Keratinocyte (primary cell): ENCODE results near the gene NFAT5. TPM values are rescaled to one million over a fixed set of nuclear protein-coding genes. Genes with fewer than 3 reads are reported as not detected.

Experiments
- DNase-seq: peaks from one replicate; pipeline ENCODE4 v3.0.0-alpha.2; 2011; ENCODE audit warnings: low read depth, missing footprints, low spot score
- FAIRE-seq: peaks from 2 replicates; lab custom pipeline; 2011; peaks lifted over from hg19 to GRCh38; lab: Jason Lieb, UNC
- H2AFZ ChIP-seq: 2 replicates; pipeline ENCODE4 v1.6.0; 2012; ENCODE audit warnings: low read length, control low read depth, inconsistent platforms; ENCODE audit not compliant: control insufficient read depth
- H3K27ac ChIP-seq: 2 replicates; pipeline ENCODE4 v1.5.1; 2011; ENCODE audit warnings: low read length; ENCODE audit not compliant: control insufficient read depth, insufficient read depth
- H3K27me3 ChIP-seq: 3 replicates; pipeline ENCODE4 v1.6.0; 2011; ENCODE audit warnings: low read length; ENCODE audit not compliant: control insufficient read depth, insufficient read depth; ENCODE audit errors: extremely low read depth
- H3K36me3 ChIP-seq, 2 experiments: 2 replicates in 1 of 2; 3 replicates in 1 of 2; pipeline ENCODE4 v1.5.1; 2011; ENCODE audit warnings: low read length in 2 of 2, mild to moderate bottlenecking in 1 of 2; ENCODE audit not compliant: control insufficient read depth in 2 of 2, insufficient read depth in 2 of 2; ENCODE audit errors: extremely low read depth in 1 of 2
- H3K4me1 ChIP-seq: 3 replicates; pipeline ENCODE4 v1.5.1; 2011; ENCODE audit warnings: low read length; ENCODE audit not compliant: control insufficient read depth, insufficient read depth; ENCODE audit errors: extremely low read depth
- H3K4me2 ChIP-seq: 3 replicates; pipeline ENCODE4 v1.6.0; 2011; ENCODE audit warnings: low read depth, low read length; ENCODE audit not compliant: control insufficient read depth, insufficient read depth; ENCODE audit errors: extremely low read depth
- H3K4me3 ChIP-seq, 3 experiments: fragments of 200-600 bp in 1 of 3; sonication (generic) in 1 of 3; 2 replicates in 2 of 3; 3 replicates in 1 of 3; pipeline ENCODE4 v1.5.1; 2011 to 2016; ENCODE audit warnings: low read length in 3 of 3, mild to moderate bottlenecking in 3 of 3, control low read depth in 2 of 3, inconsistent platforms in 1 of 3, low read depth in 1 of 3, mixed read lengths in 1 of 3, mixed run types in 1 of 3, moderate library complexity in 1 of 3; ENCODE audit not compliant: control insufficient read depth in 2 of 3, insufficient read depth in 2 of 3; ENCODE audit errors: extremely low read depth in 1 of 3
- H3K79me2 ChIP-seq: 2 replicates; pipeline ENCODE4 v1.6.0; 2012; ENCODE audit warnings: low read length; ENCODE audit not compliant: control insufficient read depth, insufficient read depth
- H3K9ac ChIP-seq: 3 replicates; pipeline ENCODE4 v1.6.0; 2011; ENCODE audit warnings: low read length; ENCODE audit not compliant: control insufficient read depth, insufficient read depth; ENCODE audit errors: extremely low read depth
- H3K9me1 ChIP-seq: 3 replicates; pipeline ENCODE4 v1.6.0; 2011; ENCODE audit warnings: low read length; ENCODE audit not compliant: control insufficient read depth, insufficient read depth; ENCODE audit errors: extremely low read depth
- H3K9me3 ChIP-seq: 2 replicates; pipeline ENCODE4 v1.5.1; 2012; ENCODE audit warnings: low read depth, low read length; ENCODE audit not compliant: control insufficient read depth
- H4K20me1 ChIP-seq: 3 replicates; pipeline ENCODE4 v1.6.0; 2011; ENCODE audit warnings: low read length; ENCODE audit not compliant: control insufficient read depth, insufficient read depth; ENCODE audit errors: extremely low read depth
- EZH2 ChIP-seq: IDR thresholded peaks from one replicate; pipeline ENCODE4 v1.6.1; 2012; ENCODE audit warnings: inconsistent platforms, mild to moderate bottlenecking, low read length, moderate library complexity
- dilution Hi-C: fragments of 300-500 bp; cut with MboI; formaldehyde crosslinking; loops from one replicate; pipeline ENCODE4 v1.7.0; 2020; ENCODE audit warnings: low sequenced_read_pairs; ENCODE audit not compliant: extremely low pct_ligation_motif_present
- polyA plus RNA-seq, 5 experiments: library from polyadenylated mRNA; depleted of rRNA in 3 of 5; stranded (reverse) in 3 of 5; stranded (forward) in 1 of 5; unstranded in 1 of 5; fragments of >200 nt; gene quantifications; 1 replicate in 1 of 5; 2 replicates in 3 of 5; 3 replicates in 1 of 5; pipeline versions ENCODE4 v1.2.1 to v1.2.3, GENCODE V29; 2011 to 2012; ENCODE audit warnings: missing spikeins in 2 of 5, low read depth in 1 of 5, low replicate concordance in 1 of 5
- TF ChIP-seq, protein P1 (sequence below), 3 experiments: IDR thresholded peaks in 1 of 3; conservative IDR thresholded peaks in 1 of 3; optimal IDR thresholded peaks in 1 of 3; 2 replicates in 2 of 3; 3 replicates in 1 of 3; pipeline versions ENCODE3 to v1.5.1; 2011; ENCODE audit warnings: low read length in 3 of 3, mild to moderate bottlenecking in 3 of 3, moderate library complexity in 2 of 3, control low read depth in 1 of 3, inconsistent platforms in 1 of 3; ENCODE audit not compliant: insufficient read depth in 2 of 3; ENCODE audit errors: extremely low read depth in 1 of 3

The NFAT5 gene
- polyA plus RNA-seq, 1 donor (not counting 4 experiments of a cell fraction or from before 2014, with no cell fraction given): 24.9 TPM

DNA sequence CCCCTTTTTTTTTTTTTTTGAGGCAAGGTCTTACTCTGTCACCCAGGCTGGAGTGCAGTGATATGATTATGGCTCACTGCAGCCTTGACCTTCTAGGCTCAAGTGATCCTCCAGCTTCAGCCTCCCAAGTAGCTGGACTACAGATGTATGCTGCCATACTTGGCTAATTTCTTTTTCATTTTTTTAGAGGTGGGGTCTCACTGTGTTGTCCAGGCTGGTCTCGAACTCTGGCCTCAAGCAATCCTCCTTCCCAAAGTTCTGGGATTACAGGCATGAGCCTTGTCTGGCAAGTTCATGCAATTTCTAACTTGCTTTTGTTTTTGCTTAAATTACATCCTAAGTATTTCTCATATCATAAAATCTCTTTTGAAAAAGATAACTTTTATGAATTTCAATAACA lies 33.8 kb upstream of the NFAT5 start:
- H4K20me1 ChIP-seq: no peaks in the 10 kb centered on the region
- no peaks in the 10 kb centered on the region for H3K79me2 ChIP-seq
- H3K4me3 ChIP-seq: no peak overlapping the region
- peaks cover 40% of the 10 kb centered on the region for H3K4me1 ChIP-seq
- H2AFZ ChIP-seq: no peak overlapping the region
- DNase-seq: no peak
- no peaks in the 10 kb centered on the region for H3K9me3 ChIP-seq
- H3K9me1 ChIP-seq: no peaks in the 10 kb centered on the region
- no peaks in the 10 kb centered on the region for H3K36me3 ChIP-seq
- H3K27me3 ChIP-seq: no peaks in the 10 kb centered on the region
- TF ChIP-seq, protein P1, sequence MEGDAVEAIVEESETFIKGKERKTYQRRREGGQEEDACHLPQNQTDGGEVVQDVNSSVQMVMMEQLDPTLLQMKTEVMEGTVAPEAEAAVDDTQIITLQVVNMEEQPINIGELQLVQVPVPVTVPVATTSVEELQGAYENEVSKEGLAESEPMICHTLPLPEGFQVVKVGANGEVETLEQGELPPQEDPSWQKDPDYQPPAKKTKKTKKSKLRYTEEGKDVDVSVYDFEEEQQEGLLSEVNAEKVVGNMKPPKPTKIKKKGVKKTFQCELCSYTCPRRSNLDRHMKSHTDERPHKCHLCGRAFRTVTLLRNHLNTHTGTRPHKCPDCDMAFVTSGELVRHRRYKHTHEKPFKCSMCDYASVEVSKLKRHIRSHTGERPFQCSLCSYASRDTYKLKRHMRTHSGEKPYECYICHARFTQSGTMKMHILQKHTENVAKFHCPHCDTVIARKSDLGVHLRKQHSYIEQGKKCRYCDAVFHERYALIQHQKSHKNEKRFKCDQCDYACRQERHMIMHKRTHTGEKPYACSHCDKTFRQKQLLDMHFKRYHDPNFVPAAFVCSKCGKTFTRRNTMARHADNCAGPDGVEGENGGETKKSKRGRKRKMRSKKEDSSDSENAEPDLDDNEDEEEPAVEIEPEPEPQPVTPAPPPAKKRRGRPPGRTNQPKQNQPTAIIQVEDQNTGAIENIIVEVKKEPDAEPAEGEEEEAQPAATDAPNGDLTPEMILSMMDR (optimal IDR thresholded peaks at IDR 0.05 in 1 of 3, IDR thresholded peaks at IDR 0.05 in 1 of 3, conservative IDR thresholded peaks at IDR 0.05 in 1 of 3; ENCODE audit: extremely low read depth in 1 of 3, insufficient read depth in 2 of 3, low read length in 3 of 3): no peak
- TF ChIP-seq EZH2: no peak
- FAIRE-seq: no peak
- H3K27ac ChIP-seq: no peak overlapping the region
- dilution Hi-C loops: no loop called here
- H3K4me2 ChIP-seq: no peak overlapping the region
- no peak overlapping the region for H3K9ac ChIP-seq

DNA sequence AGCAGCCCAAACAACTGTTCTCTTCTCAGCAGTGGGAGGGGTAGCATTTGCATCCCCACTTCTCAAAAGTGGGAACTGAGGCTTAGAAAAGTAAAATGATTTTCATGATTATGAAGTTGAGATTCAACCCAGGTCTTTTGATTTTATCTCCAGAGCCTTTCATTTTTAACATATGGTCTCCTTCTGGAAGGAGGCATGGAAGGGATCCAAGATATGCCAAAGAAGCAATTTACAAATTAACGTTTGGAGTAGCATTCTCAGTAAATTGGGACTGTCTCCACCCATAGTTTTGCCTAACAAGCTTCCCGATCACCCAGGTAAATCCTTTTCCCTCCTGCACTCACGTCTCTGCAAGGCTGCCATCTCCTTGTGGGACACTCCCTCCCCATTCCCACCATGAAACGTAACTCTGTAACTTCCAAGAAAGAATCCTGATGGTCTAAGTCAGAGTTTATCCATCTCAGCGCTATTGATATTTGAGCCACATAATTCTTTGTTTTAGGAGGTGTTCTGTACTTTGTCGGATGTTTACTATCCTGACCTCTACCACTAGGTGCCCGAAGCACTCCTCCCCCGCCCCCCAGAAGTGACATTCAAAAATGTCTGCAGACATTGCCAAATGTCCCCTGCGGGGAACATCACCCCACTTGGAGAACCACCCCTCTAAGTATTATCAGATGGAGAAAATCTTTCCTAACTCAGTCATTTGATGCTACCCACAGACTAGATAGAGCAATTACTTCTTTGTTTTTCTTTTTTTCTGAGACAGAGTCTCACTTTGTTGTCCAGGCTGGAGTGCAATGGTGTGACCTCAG lies 32.9 kb upstream of the NFAT5 start:
- Histone ChIP-seq H3K4me3 (no peak overlapping the region), H3K4me2 (no peak overlapping the region), H3K4me1 (peaks cover 40% of the 10 kb centered on the region), H3K36me3 (no peaks in the 10 kb centered on the region), H3K9ac (no peak overlapping the region), H4K20me1 (no peaks in the 10 kb centered on the region), H3K27ac (no peak overlapping the region), H3K79me2 (no peaks in the 10 kb centered on the region), H3K9me1 (no peaks in the 10 kb centered on the region), H3K9me3 (no peaks in the 10 kb centered on the region), H3K27me3 (no peaks in the 10 kb centered on the region), H2AFZ (peak overlapping the region; percentile 53)
- DNase-seq (no peak), FAIRE-seq (no peak)
- dilution Hi-C loops: no loop called here
- no peak for TF ChIP-seq EZH2
- TF ChIP-seq, protein P1 (optimal IDR thresholded peaks at IDR 0.05 in 1 of 3, IDR thresholded peaks at IDR 0.05 in 1 of 3, conservative IDR thresholded peaks at IDR 0.05 in 1 of 3; ENCODE audit: extremely low read depth in 1 of 3, insufficient read depth in 2 of 3, low read length in 3 of 3): no peak
